HEK293 (cell line): Measurements from ENCODE around the gene FAT2.

ENCODE experiments used
- CTCF ChIA-PET: fragments of 350-600 bp; formaldehyde crosslinking; extraction: SDS; loops from one replicate; lab custom pipeline; 2021; ENCODE audit warnings: antibody characterized with exemption; lab: Yijun Ruan, JAX
- POLR2A ChIA-PET: fragments of 300-600 bp; formaldehyde crosslinking; extraction: SDS; loops from one replicate; lab custom pipeline; 2020; ENCODE audit warnings: antibody characterized with exemption, inconsistent platforms; lab: Yijun Ruan, JAX
- H3K27ac ChIP-seq: fragments of 200-500 bp; sonication (Bioruptor generic); 2 replicates; pipeline ENCODE4 v1.5.1; 2014; ENCODE audit warnings: low read depth, low read length, control low read depth, inconsistent platforms; ENCODE audit errors: extremely low read depth
- H3K36me3 ChIP-seq, 2 experiments: fragments of 200-500 bp in 1 of 2; sonication (Bioruptor generic) in 1 of 2; 1 replicate in 1 of 2; 2 replicates in 1 of 2; pipeline ENCODE4 v1.5.1; 2014 to 2017; ENCODE audit warnings: inconsistent platforms in 2 of 2, low read length in 2 of 2; ENCODE audit not compliant: control insufficient read depth in 2 of 2, insufficient read depth in 1 of 2
- H3K4me1 ChIP-seq: fragments of 200-500 bp; sonication (Bioruptor generic); 2 replicates; pipeline ENCODE4 v1.5.1; 2014; ENCODE audit warnings: mild to moderate bottlenecking, low read length, inconsistent platforms; ENCODE audit not compliant: control insufficient read depth, insufficient read depth
- H3K4me3 ChIP-seq: 2 replicates; pipeline ENCODE4 v1.5.1; 2011; ENCODE audit warnings: low read depth, mild to moderate bottlenecking, control low read depth, low read length, moderate library complexity
- H3K9me3 ChIP-seq: fragments of 200-500 bp; sonication (Bioruptor generic); 2 replicates; pipeline ENCODE4 v1.5.1; 2014; ENCODE audit warnings: low read depth, low read length, inconsistent platforms; ENCODE audit not compliant: control insufficient read depth, insufficient read depth
- GLIS1 ChIP-seq: fragments of 450-650 bp; formaldehyde crosslinking; IDR thresholded peaks from 2 replicates; pipeline ENCODE4 v1.5.1; 2016; ENCODE audit warnings: missing biosample characterization, missing genetic modification characterization
- SCRT1 ChIP-seq: fragments of 450-650 bp; formaldehyde crosslinking; IDR thresholded peaks from 2 replicates; pipeline ENCODE4 v1.5.1; 2016; ENCODE audit warnings: missing biosample characterization, missing genetic modification characterization, borderline replicate concordance
- YY1 ChIP-seq: fragments of 450-650 bp; formaldehyde crosslinking; IDR thresholded peaks from 2 replicates; pipeline ENCODE4 v1.5.1; 2018; ENCODE audit warnings: missing biosample characterization, missing genetic modification characterization
- ZNF10 ChIP-seq: fragments of 450-650 bp; formaldehyde crosslinking; IDR thresholded peaks from 2 replicates; pipeline ENCODE4 v1.5.1; 2017; ENCODE audit warnings: missing biosample characterization, missing genetic modification characterization
- ZNF114 ChIP-seq: fragments of 450-650 bp; formaldehyde crosslinking; IDR thresholded peaks from 2 replicates; pipeline ENCODE4 v1.5.0; 2017; ENCODE audit warnings: missing biosample characterization, missing genetic modification characterization
- ZNF121 ChIP-seq: fragments of 450-650 bp; formaldehyde crosslinking; IDR thresholded peaks from 2 replicates; pipeline ENCODE4 v1.5.1; 2016; ENCODE audit warnings: missing biosample characterization, missing genetic modification characterization
- ZNF132 ChIP-seq: fragments of 450-650 bp; formaldehyde crosslinking; IDR thresholded peaks from 2 replicates; pipeline ENCODE4 v1.5.1; 2017; ENCODE audit warnings: missing biosample characterization, missing genetic modification characterization, borderline replicate concordance
- ZNF146 ChIP-seq: fragments of 450-650 bp; formaldehyde crosslinking; IDR thresholded peaks from 2 replicates; pipeline ENCODE4 v1.5.1; 2016; ENCODE audit warnings: missing biosample characterization, missing genetic modification characterization
- ZNF37A ChIP-seq: fragments of 450-650 bp; IDR thresholded peaks from 2 replicates; pipeline ENCODE4 v1.5.1; 2018; ENCODE audit warnings: missing biosample characterization, missing genetic modification characterization
- ZNF398 ChIP-seq: fragments of 450-650 bp; formaldehyde crosslinking; IDR thresholded peaks from 2 replicates; pipeline ENCODE4 v1.5.1; 2017; ENCODE audit warnings: missing biosample characterization, missing genetic modification characterization
- ZNF521 ChIP-seq: fragments of 450-650 bp; formaldehyde crosslinking; IDR thresholded peaks from 2 replicates; pipeline ENCODE4 v1.5.1; 2017; ENCODE audit warnings: missing biosample characterization, mild to moderate bottlenecking, missing genetic modification characterization
- ZNF549 ChIP-seq: fragments of 450-650 bp; IDR thresholded peaks from 2 replicates; pipeline ENCODE4 v1.5.1; 2018; ENCODE audit warnings: missing biosample characterization, missing genetic modification characterization, mild to moderate bottlenecking, inconsistent platforms, moderate library complexity
- ZNF571 ChIP-seq: fragments of 450-650 bp; formaldehyde crosslinking; IDR thresholded peaks from 2 replicates; pipeline ENCODE4 v1.5.0; 2017; ENCODE audit warnings: missing biosample characterization, missing genetic modification characterization
- ZNF596 ChIP-seq: fragments of 450-650 bp; IDR thresholded peaks from 2 replicates; pipeline ENCODE4 v1.5.0; 2018; ENCODE audit warnings: missing biosample characterization, mild to moderate bottlenecking, missing genetic modification characterization, moderate library complexity
- ZNF670 ChIP-seq: fragments of 450-650 bp; formaldehyde crosslinking; IDR thresholded peaks from 2 replicates; pipeline ENCODE4 v1.5.1; 2016; ENCODE audit warnings: missing biosample characterization, missing genetic modification characterization, low read depth
- ZNF76 ChIP-seq: fragments of 450-650 bp; formaldehyde crosslinking; IDR thresholded peaks from 2 replicates; pipeline ENCODE4; 2016; ENCODE audit warnings: low read depth, missing biosample characterization, missing genetic modification characterization, borderline replicate concordance
- ZNF837 ChIP-seq: fragments of 450-650 bp; formaldehyde crosslinking; IDR thresholded peaks from 2 replicates; pipeline ENCODE4 v1.5.1; 2016; ENCODE audit warnings: missing biosample characterization, missing genetic modification characterization
- ZSCAN23 ChIP-seq: fragments of 450-650 bp; formaldehyde crosslinking; IDR thresholded peaks from 2 replicates; pipeline ENCODE4 v1.5.1; 2016; ENCODE audit warnings: missing biosample characterization, missing genetic modification characterization
- TF ChIP-seq, protein P1 (sequence below): fragments of 450-650 bp; formaldehyde crosslinking; IDR thresholded peaks from 2 replicates; pipeline ENCODE4 v1.5.1; 2016; ENCODE audit warnings: missing biosample characterization, missing genetic modification characterization

FAT2 gene

DNA sequence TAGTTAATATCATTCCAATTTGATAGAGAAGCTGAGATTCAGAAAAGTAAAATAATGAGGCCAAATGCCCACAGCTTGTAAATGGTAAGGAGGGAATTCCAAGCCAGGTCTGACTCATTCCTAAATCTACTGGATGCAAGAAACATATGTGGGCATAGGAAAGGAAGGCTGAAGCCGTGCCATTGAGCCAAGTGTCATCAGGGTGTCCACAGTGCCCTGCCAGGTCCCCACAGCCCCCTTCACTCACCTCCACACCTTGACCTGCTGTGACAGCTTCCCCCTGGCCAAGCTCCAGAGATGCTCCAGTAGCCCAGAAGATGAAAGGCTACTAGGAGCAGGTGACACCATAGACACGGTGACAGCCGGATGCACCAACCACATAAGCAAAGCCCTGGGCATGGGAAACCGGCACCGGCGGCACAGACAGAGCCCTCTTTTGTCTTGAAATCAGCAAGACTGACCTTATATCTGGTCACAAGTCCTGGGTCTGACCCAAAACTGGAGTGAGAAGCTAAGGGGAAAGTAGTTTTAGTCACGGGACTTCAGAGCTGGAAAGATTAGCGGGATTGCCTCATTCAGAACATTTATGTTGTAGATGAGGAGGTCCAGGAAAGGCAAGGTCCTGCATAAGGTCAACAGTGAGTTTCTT is 20.1 kb upstream of the FAT2 start:
- Histone ChIP-seq H3K4me1 (no peaks in the 10 kb centered on the region), H3K4me3 (no peak overlapping the region), H3K27ac (no peak overlapping the region), H3K9me3 (no peaks in the 10 kb centered on the region), H3K36me3 (no peaks in the 10 kb centered on the region)
- TF ChIP-seq ZNF132 (tag by site-specific recombination): no peak
- TF ChIP-seq SCRT1 (tag by site-specific recombination): no peak
- no peak for TF ChIP-seq ZNF114 (tag by site-specific recombination)
- no peak for TF ChIP-seq ZNF596 (tag by site-specific recombination)
- no peak for TF ChIP-seq ZNF76 (tag by site-specific recombination)
- no peak for TF ChIP-seq ZNF398 (tag by site-specific recombination)
- TF ChIP-seq YY1: no peak
- TF ChIP-seq ZNF521 (tag by site-specific recombination): no peak
- no peak for TF ChIP-seq ZNF670 (tag by site-specific recombination)
- TF ChIP-seq ZNF549: no peak
- ChIA-PET CTCF (no interaction called here), POLR2A (no interaction called here)

GRCh38 chr5:151608522-151608921 is 17.4 kb upstream of the FAT2 start:
- TF ChIP-seq ZNF146 (tag by site-specific recombination) (no peak), ZNF37A (tag by site-specific recombination) (no peak), ZNF10 (tag by site-specific recombination) (no peak)
- CTCF ChIA-PET: no interaction called here
- H3K9me3 ChIP-seq: no peaks in the 10 kb centered on the region
- H3K4me3 ChIP-seq: no peak overlapping the region
- POLR2A ChIA-PET: no interaction called here
- H3K27ac ChIP-seq: no peak overlapping the region
- H3K4me1 ChIP-seq: no peaks in the 10 kb centered on the region
- no peaks in the 10 kb centered on the region for H3K36me3 ChIP-seq

GRCh38 chr5:151607304-151607703 is 16.2 kb upstream of the FAT2 start:
- Histone ChIP-seq H3K9me3 (no peaks in the 10 kb centered on the region), H3K36me3 (no peaks in the 10 kb centered on the region), H3K4me1 (no peaks in the 10 kb centered on the region), H3K4me3 (no peak overlapping the region), H3K27ac (no peak overlapping the region)
- TF ChIP-seq ZNF571 (tag by site-specific recombination) (no peak), GLIS1 (tag by site-specific recombination) (no peak), ZNF121 (0 out of 2 replicates have a peak, but pooled peaks have one; percentile 36), ZSCAN23 (tag by site-specific recombination) (no peak), ZNF837 (no peak)
- TF ChIP-seq, protein P1, sequence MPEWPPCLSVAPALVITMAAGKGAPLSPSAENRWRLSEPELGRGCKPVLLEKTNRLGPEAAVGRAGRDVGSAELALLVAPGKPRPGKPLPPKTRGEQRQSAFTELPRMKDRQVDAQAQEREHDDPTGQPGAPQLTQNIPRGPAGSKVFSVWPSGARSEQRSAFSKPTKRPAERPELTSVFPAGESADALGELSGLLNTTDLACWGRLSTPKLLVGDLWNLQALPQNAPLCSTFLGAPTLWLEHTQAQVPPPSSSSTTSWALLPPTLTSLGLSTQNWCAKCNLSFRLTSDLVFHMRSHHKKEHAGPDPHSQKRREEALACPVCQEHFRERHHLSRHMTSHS (tag by site-specific recombination): no peak
- ChIA-PET POLR2A (no interaction called here), CTCF (no interaction called here)
